Naive thymus-derived CD4-positive, alpha-beta T cell (primary cell): ENCODE results near the gene VEGFD. TPM values are rescaled to one million over a fixed set of nuclear protein-coding genes. Genes with fewer than 3 reads are reported as not detected.

Source experiments
- ATAC-seq: fragments of 150-1000 bp; cut with Tn5 transposase; 2 replicates; pipeline ENCODE4 v1.10.0; 2021; ENCODE audit warnings: mild to moderate bottlenecking, moderate library complexity
- CTCF ChIA-PET: fragments of 350-600 bp; sonication (Branson Sonifier 250); formaldehyde crosslinking; loops from one replicate; lab custom pipeline; 2021; ENCODE audit warnings: antibody characterized with exemption; lab: Charles Lee
- POLR2A ChIA-PET: fragments of 350-600 bp; sonication (Branson Sonifier 250); formaldehyde crosslinking; loops from one replicate; lab custom pipeline; 2021; ENCODE audit warnings: antibody characterized with exemption, inconsistent platforms; lab: Charles Lee
- DNase-seq, 9 donors: peaks; one replicate each; pipeline versions ENCODE4 v3.0.0 to v3.0.0-alpha.2; 2020 to 2022; ENCODE audit warnings: mixed read lengths in 1 of 9
- H3K27ac ChIP-seq: one replicate; pipeline ENCODE4 v1.7.0; 2013; ENCODE audit warnings: mild to moderate bottlenecking, low read depth, low read length, moderate library complexity
- H3K27me3 ChIP-seq, 2 donors: one replicate each; pipeline ENCODE4 v1.7.0; 2013; ENCODE audit warnings: low read length in 2 of 2, mild to moderate bottlenecking in 2 of 2, moderate library complexity in 2 of 2; ENCODE audit not compliant: control insufficient read depth in 2 of 2, insufficient read depth in 2 of 2
- H3K36me3 ChIP-seq, 3 experiments: 1 replicate in 2 of 3; 2 replicates in 1 of 3; pipeline ENCODE4 v1.7.0; 2013; ENCODE audit warnings: low read length in 3 of 3, mild to moderate bottlenecking in 3 of 3, moderate library complexity in 1 of 3; ENCODE audit not compliant: insufficient read depth in 3 of 3, control insufficient read depth in 2 of 3
- H3K4me1 ChIP-seq, 2 donors: one replicate each; pipeline ENCODE4 v1.7.0; 2013; ENCODE audit warnings: low read length in 2 of 2, mild to moderate bottlenecking in 2 of 2, moderate library complexity in 1 of 2; ENCODE audit not compliant: control insufficient read depth in 2 of 2, insufficient read depth in 2 of 2
- H3K4me3 ChIP-seq: 2 replicates; pipeline ENCODE4 v1.7.0; 2013; ENCODE audit warnings: mild to moderate bottlenecking, low read length
- H3K9me3 ChIP-seq, 3 experiments: 1 replicate in 2 of 3; 2 replicates in 1 of 3; pipeline ENCODE4 v1.7.0; 2013; ENCODE audit warnings: low read length in 3 of 3; ENCODE audit not compliant: control insufficient read depth in 2 of 3
- H3K27ac Mint-ChIP-seq, 9 donors: one replicate each; pipeline ENCODE4 v1.8.0; 2020 to 2022; ENCODE audit warnings: mixed read lengths in 9 of 9, mild to moderate bottlenecking in 8 of 9, moderate library complexity in 5 of 9, inconsistent platforms in 2 of 9
- H3K27me3 Mint-ChIP-seq, 5 donors: one replicate each; pipeline ENCODE4 v1.8.0; 2021 to 2022; ENCODE audit warnings: mixed read lengths in 5 of 5, mild to moderate bottlenecking in 1 of 5
- H3K36me3 Mint-ChIP-seq, 5 donors: one replicate each; pipeline ENCODE4 v1.8.0; 2020 to 2022; ENCODE audit warnings: mixed read lengths in 5 of 5, mild to moderate bottlenecking in 3 of 5, inconsistent platforms in 1 of 5
- H3K4me1 Mint-ChIP-seq, 7 donors: one replicate each; pipeline ENCODE4 v1.8.0; 2020 to 2022; ENCODE audit warnings: mixed read lengths in 7 of 7, mild to moderate bottlenecking in 3 of 7, inconsistent platforms in 1 of 7
- H3K4me3 Mint-ChIP-seq, 10 donors: one replicate each; pipeline ENCODE4 v1.8.0; 2020 to 2022; ENCODE audit warnings: mild to moderate bottlenecking in 10 of 10, mixed read lengths in 10 of 10, moderate library complexity in 6 of 10, inconsistent platforms in 2 of 10
- H3K9me3 Mint-ChIP-seq, 11 donors: one replicate each; pipeline ENCODE4 v1.8.0; 2020 to 2022; ENCODE audit warnings: mixed read lengths in 11 of 11, mild to moderate bottlenecking in 4 of 11, inconsistent platforms in 1 of 11, moderate library complexity in 1 of 11
- intact Hi-C, 2 donors: fragments of 100-400 bp; cut with micrococcal nuclease; formaldehyde crosslinking; loops; one replicate each; pipeline ENCODE4 v1.15.1; 2023
- polyA plus RNA-seq, 2 donors: library from polyadenylated mRNA; unstranded; fragments of 300-500 nt; fragmentation: Illumina TruSeq; gene quantifications; one replicate each; pipeline ENCODE4 v1.2.3, GENCODE V29; 2021
- total RNA-seq, 6 experiments: library from RNA in 5 of 6; stranded (reverse) in 5 of 6; gene quantifications; 1 replicate in 5 of 6; 2 replicates in 1 of 6; pipeline ENCODE4 v1.2.3 and lab custom pipeline; 2021 to 2026

VEGFD gene
- total and polyA plus RNA-seq, 7 experiments from 2014 or later, result not detected

- Mint-ChIP-seq H3K4me1 (peaks cover 0 to 2% (median 0%) of the 10 kb centered on the region in 7 donors), H3K27ac (no peak overlapping the region), H3K4me3 (no peak overlapping the region), H3K36me3 (no peaks in the 10 kb centered on the region), H3K9me3 (peaks cover 0 to 4% (median 0%) of the 10 kb centered on the region in 11 donors), H3K27me3 (peaks cover 0 to 9% (median 2%) of the 10 kb centered on the region in 5 donors)
- ATAC-seq (no peak), DNase-seq (no peak)
- Histone ChIP-seq H3K4me3 (no peak overlapping the region), H3K4me1 (no peaks in the 10 kb centered on the region), H3K27me3 (no peaks in the 10 kb centered on the region), H3K36me3 (no peaks in the 10 kb centered on the region), H3K27ac (no peak overlapping the region), H3K9me3 (no peaks in the 10 kb centered on the region)
- POLR2A ChIA-PET, result no interaction called here
- CTCF ChIA-PET, result interaction anchor here (1.0 kb wide), 1 partner anchor 10 kb away, joined by 3 read pairs; no protein-coding TSS in a partner anchor
- intact Hi-C loops, result no loop called here
Measured at GRCh38 chrX:15373976-15374375, 10.2 kb downstream of the VEGFD start.

DNA sequence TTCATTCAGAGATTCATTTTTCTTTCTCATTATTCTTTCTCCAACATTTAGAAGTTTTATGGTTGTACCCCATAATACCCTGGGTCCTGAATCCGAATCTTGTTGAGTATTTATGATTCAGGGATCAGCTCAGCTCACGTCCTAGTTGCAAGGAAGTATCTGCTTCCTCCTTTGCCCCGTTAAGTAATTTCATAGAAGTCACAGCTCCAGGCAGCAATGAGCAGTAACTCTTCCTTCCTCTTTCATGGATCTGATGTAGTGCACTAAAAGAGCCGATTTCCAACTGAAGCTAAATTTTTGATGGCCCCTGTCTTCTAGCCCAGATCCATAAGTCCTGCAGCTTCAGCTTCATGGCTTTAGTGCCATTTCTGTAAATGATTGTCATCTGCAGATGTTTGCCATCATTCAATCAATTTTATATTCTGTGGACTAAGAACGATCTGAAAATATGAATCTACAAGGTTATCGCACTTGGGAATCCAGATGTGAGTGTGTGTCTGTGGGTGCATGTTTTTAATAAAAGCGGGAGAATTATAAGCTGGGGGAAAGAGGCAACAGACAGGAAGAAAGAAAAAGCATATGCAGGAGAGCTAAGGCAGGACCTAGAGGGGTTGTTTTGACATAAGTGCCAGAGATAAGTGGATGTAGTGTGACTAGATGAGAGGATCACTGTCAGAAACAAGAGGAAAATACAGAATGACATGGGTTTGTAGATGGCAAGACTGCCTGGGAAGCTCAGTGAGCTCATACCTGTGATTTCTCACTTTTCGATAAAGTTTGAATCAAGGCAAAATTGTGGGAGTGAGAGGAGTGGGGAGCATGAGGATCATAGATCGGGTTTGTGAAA lies 17.5 kb downstream of the VEGFD start:
- Histone ChIP-seq H3K27ac (no peak overlapping the region), H3K4me3 (no peak overlapping the region), H3K4me1 (no peaks in the 10 kb centered on the region), H3K9me3 (no peaks in the 10 kb centered on the region), H3K27me3 (no peaks in the 10 kb centered on the region), H3K36me3 (no peaks in the 10 kb centered on the region)
- Mint-ChIP-seq H3K4me3 (no peak overlapping the region), H3K27me3 (peaks cover 14 to 31% (median 20%) of the 10 kb centered on the region in 5 donors), H3K36me3 (no peaks in the 10 kb centered on the region), H3K27ac (no peak overlapping the region), H3K4me1 (peaks cover 0 to 4% (median 0%) of the 10 kb centered on the region in 7 donors), H3K9me3 (no peaks in the 10 kb centered on the region)
- ChIA-PET POLR2A (interaction anchor here (0.6 kb wide), 1 partner anchor 122 kb away, joined by 3 read pairs; no protein-coding TSS in a partner anchor), CTCF (no interaction called here)
- DNase-seq (no peak), ATAC-seq (peak; percentile 51)
- intact Hi-C loops, result no loop called here

- Histone ChIP-seq H3K27me3 (no peaks in the 10 kb centered on the region), H3K36me3 (no peaks in the 10 kb centered on the region), H3K9me3 (no peaks in the 10 kb centered on the region), H3K27ac (no peak overlapping the region), H3K4me1 (no peaks in the 10 kb centered on the region), H3K4me3 (no peak overlapping the region)
- POLR2A ChIA-PET, result no interaction called here
- ATAC-seq (no peak), DNase-seq (no peak)
- Mint-ChIP-seq H3K4me1 (no peaks in the 10 kb centered on the region), H3K4me3 (no peak overlapping the region), H3K9me3 (peaks cover 0 to 2% (median 0%) of the 10 kb centered on the region in 11 donors), H3K27ac (no peak overlapping the region), H3K36me3 (no peaks in the 10 kb centered on the region), H3K27me3 (peaks cover 0 to 19% (median 5%) of the 10 kb centered on the region in 5 donors)
- intact Hi-C loops, result no loop called here
- CTCF ChIA-PET, result no interaction called here
Measured at GRCh38 chrX:15359701-15360100, 24.5 kb downstream of the VEGFD start.

- peaks cover 0 to 15% (median 0%) of the 10 kb centered on the region in 5 donors for H3K27me3 Mint-ChIP-seq
- no peaks in the 10 kb centered on the region for H3K36me3 Mint-ChIP-seq
- Histone ChIP-seq H3K27ac (no peak overlapping the region), H3K4me3 (no peak overlapping the region), H3K9me3 (no peaks in the 10 kb centered on the region), H3K36me3 (no peaks in the 10 kb centered on the region), H3K27me3 (no peaks in the 10 kb centered on the region), H3K4me1 (no peaks in the 10 kb centered on the region)
- intact Hi-C loops, result no loop called here
- H3K4me1 Mint-ChIP-seq, result no peaks in the 10 kb centered on the region
- no peak overlapping the region for H3K4me3 Mint-ChIP-seq
- ChIA-PET CTCF (no interaction called here), POLR2A (no interaction called here)
- H3K9me3 Mint-ChIP-seq, result peaks cover 0 to 2% (median 0%) of the 10 kb centered on the region in 11 donors
- no peak overlapping the region for H3K27ac Mint-ChIP-seq
- no peak for DNase-seq
- no peak for ATAC-seq
Measured at GRCh38 chrX:15358533-15358932, 25.7 kb downstream of the VEGFD start.

DNA sequence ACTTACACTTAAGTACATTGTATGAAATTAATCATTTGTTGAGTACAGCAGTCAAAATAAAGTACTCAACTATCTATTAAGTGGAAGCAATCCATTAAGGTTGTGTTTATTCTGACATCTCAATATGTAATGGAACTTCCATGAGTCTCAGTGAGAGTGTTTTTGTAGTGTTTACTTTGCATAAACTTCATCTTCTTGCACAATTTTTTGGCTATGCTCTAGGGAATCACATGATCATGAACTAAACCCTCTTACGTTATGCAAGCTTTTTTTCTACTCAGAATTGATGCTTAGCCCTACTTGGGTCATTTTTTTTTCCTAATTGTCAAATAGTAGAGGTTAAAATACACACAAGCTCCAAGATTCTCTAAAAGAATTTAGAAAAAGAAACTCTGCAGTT lies 27.8 kb downstream of the VEGFD start:
- DNase-seq (no peak), ATAC-seq (no peak)
- H3K4me1 ChIP-seq, result no peaks in the 10 kb centered on the region
- no peaks in the 10 kb centered on the region for H3K36me3 Mint-ChIP-seq
- intact Hi-C loops, result no loop called here
- H3K4me3 ChIP-seq, result no peak overlapping the region
- no peaks in the 10 kb centered on the region for H3K36me3 ChIP-seq
- no peaks in the 10 kb centered on the region for H3K27me3 ChIP-seq
- H3K27ac Mint-ChIP-seq, result no peak overlapping the region
- H3K27me3 Mint-ChIP-seq, result peaks cover 0 to 15% (median 0%) of the 10 kb centered on the region in 5 donors
- ChIA-PET CTCF (no interaction called here), POLR2A (no interaction called here)
- no peak overlapping the region for H3K27ac ChIP-seq
- H3K4me3 Mint-ChIP-seq, result no peak overlapping the region
- no peaks in the 10 kb centered on the region for H3K9me3 ChIP-seq
- H3K4me1 Mint-ChIP-seq, result no peaks in the 10 kb centered on the region
- peaks cover 0 to 2% (median 0%) of the 10 kb centered on the region in 11 donors for H3K9me3 Mint-ChIP-seq

DNA sequence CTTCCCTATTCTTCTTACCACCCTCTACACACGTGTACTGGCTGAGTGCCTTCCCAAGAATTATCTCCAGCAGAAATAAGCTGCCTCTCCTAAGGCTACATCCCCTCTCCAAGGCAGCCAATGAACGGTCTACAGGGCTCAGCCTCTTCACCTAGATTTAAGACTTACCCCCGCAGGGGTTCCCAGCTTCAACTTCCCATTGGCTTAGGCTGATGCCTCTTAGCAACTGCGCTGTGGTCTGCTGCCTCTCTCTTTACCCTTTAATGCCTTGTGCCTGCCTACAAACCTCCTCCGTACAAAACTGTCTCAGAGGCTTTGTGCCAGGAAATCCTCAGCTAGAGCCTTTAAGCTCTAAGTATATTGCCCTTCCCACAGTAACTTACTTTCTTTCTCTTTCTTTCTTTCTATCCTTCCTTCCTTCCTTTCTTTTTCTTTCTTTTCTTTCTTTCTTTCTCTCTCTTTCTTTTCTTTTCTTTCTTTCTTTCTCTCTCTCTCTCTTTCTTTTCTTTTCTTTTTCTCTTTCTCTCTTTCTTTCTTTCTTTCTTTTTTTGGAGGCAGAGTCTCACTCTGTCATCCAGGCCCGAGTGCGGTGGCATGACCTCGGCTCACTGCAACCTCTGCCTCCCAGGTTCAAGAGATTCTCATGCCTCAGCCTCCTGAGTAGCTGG lies 33.8 kb downstream of the VEGFD start:
- CTCF ChIA-PET, result no interaction called here
- POLR2A ChIA-PET, result no interaction called here
- no peak overlapping the region for H3K4me3 Mint-ChIP-seq
- Histone ChIP-seq H3K27me3 (no peaks in the 10 kb centered on the region), H3K27ac (no peak overlapping the region), H3K4me3 (no peak overlapping the region), H3K36me3 (no peaks in the 10 kb centered on the region), H3K9me3 (no peaks in the 10 kb centered on the region), H3K4me1 (no peaks in the 10 kb centered on the region)
- DNase-seq, result no peak
- intact Hi-C loops, result no loop called here
- H3K27ac Mint-ChIP-seq, result no peak overlapping the region
- H3K36me3 Mint-ChIP-seq, result no peaks in the 10 kb centered on the region
- no peak for ATAC-seq
- peaks cover 0 to 3% (median 0%) of the 10 kb centered on the region in 11 donors for H3K9me3 Mint-ChIP-seq
- peaks cover 0 to 6% (median 0%) of the 10 kb centered on the region in 7 donors for H3K4me1 Mint-ChIP-seq
- peaks cover 0 to 11% (median 0%) of the 10 kb centered on the region in 5 donors for H3K27me3 Mint-ChIP-seq
